Vagina (tissue), 2 donors: ENCODE data around the gene FEV. TPM values are rescaled to one million over a fixed set of nuclear protein-coding genes. Genes with fewer than 3 reads are reported as not detected.

ENCODE experiments used
- DNase-seq, 2 donors: peaks; one replicate each; pipeline ENCODE4 v3.0.0-alpha.2; 2017; ENCODE audit errors: extremely low spot score in 2 of 2
- H3K27ac ChIP-seq: fragments of 200-600 bp; sonication (generic); one replicate; pipeline ENCODE4 v1.5.1; 2019
- H3K27me3 ChIP-seq: fragments of 200-600 bp; sonication (generic); one replicate; pipeline ENCODE4 v1.5.1; 2019
- H3K36me3 ChIP-seq, 2 donors: fragments of 200-600 bp; sonication (generic); one replicate each; pipeline ENCODE4 v1.5.1; 2017 to 2019
- H3K4me1 ChIP-seq: fragments of 200-600 bp; sonication (generic); one replicate; pipeline ENCODE4 v1.5.1; 2019
- H3K4me3 ChIP-seq, 2 donors: fragments of 200-600 bp; sonication (generic); 1 replicate in 1 of 2; 2 replicates in 1 of 2; pipeline ENCODE4 v1.5.1; 2016 to 2019
- H3K9me3 ChIP-seq: fragments of 200-600 bp; sonication (generic); one replicate; pipeline ENCODE4 v1.5.1; 2019
- CTCF ChIP-seq, 3 experiments: fragments of 450-650 bp in 2 of 3; fragments of 200-600 bp in 1 of 3; sonication (generic) in 1 of 3; IDR thresholded peaks; one replicate each; pipeline ENCODE4 v1.5.1; 2017 to 2019; ENCODE audit warnings: antibody characterized with exemption in 3 of 3, mild to moderate bottlenecking in 2 of 3, moderate library complexity in 2 of 3
- POLR2A ChIP-seq, 2 donors: fragments of 450-650 bp; IDR thresholded peaks; one replicate each; pipeline ENCODE4 v1.6.1; 2017; ENCODE audit warnings: antibody characterized with exemption in 2 of 2, mild to moderate bottlenecking in 2 of 2, moderate library complexity in 2 of 2
- POLR2AphosphoS5 ChIP-seq, 2 donors: sonication (generic); formaldehyde crosslinking; IDR thresholded peaks; one replicate each; pipeline ENCODE4 v1.9.0; 2017; ENCODE audit warnings: antibody characterized with exemption in 2 of 2, mild to moderate bottlenecking in 2 of 2, low read depth in 1 of 2; ENCODE audit not compliant: insufficient read depth in 1 of 2
- intact Hi-C: fragments of 100-400 bp; cut with DNase I; formaldehyde crosslinking; loops from one replicate; pipeline ENCODE4 v1.15.1; 2023
- total RNA-seq: library from RNA; depleted of rRNA; stranded (reverse); fragments of >200 nt; gene quantifications from one replicate; pipeline ENCODE4 v1.2.3, GENCODE V29; 2016

Gene FEV
- total RNA-seq, 1 donor from 2014 or later, result not detected

DNA sequence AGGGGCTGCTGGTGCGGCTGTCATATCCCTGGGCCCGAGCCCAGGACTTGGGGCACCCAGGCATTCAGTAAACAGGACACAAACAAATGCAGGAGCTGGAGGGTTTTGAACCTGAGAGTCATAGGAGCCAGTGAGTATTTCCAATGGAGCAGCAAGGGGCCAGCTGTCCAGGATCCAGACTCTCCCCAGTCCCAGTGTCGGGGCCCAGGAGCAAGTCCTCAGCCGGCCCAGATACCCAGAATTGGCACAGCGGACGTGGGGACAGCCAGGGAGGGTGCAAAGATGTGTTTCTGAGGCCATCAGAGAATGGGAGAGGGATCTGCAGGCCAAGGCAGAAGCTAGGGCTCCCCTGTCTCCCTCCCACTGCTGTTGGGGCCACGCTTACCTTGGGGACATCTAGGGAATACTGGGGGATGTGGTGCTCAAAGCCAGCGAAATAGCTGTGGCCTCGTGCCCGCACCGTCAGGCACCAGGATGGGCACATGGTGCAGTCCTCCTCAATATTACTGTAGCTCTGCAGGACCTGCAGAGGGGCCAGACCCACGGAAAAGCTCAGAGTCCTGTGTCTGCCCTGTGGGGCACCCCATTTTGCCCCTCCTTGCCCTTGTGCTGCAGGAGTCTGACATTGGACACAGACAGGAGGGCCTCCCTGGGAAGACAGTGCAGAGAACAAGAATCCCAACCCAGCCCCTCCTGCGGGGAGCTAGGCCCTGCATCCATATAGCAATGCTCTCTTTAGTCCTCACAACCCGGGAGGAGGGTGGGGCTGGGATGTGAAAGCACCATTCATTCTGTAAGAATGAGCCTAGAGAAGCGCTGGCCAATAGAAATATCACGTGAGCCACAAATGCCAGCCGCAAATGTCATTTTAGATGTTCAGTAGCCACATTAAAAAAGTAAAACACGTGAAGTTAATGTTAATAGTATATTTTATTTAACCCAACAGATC, 40.9 kb upstream of the FEV start:
- Histone ChIP-seq H3K9me3 (no peaks in the 10 kb centered on the region), H3K4me3 (no peak overlapping the region), H3K27ac (no peak overlapping the region), H3K4me1 (no peaks in the 10 kb centered on the region), H3K27me3 (peaks cover 8% of the 10 kb centered on the region), H3K36me3 (no peaks in the 10 kb centered on the region)
- intact Hi-C loops, result loop anchor here (10.0 kb wide), 1 partner anchor 129 kb away; no protein-coding TSS in a partner anchor
- no peak for TF ChIP-seq CTCF (IDR thresholded peaks at IDR 0.05)
- TF ChIP-seq POLR2A (IDR thresholded peaks at IDR 0.05), result no peak
- no peak for TF ChIP-seq POLR2AphosphoS5 (IDR thresholded peaks at IDR 0.05; ENCODE audit: insufficient read depth in 1 of 2, low read depth in 1 of 2)
- no peak for DNase-seq

- TF ChIP-seq POLR2AphosphoS5 (IDR thresholded peaks at IDR 0.05; ENCODE audit: insufficient read depth in 1 of 2, low read depth in 1 of 2) (no peak), POLR2A (IDR thresholded peaks at IDR 0.05) (no peak), CTCF (IDR thresholded peaks at IDR 0.05) (no peak)
- H3K4me3 ChIP-seq, result no peak overlapping the region
- intact Hi-C loops, result loop anchor here (10.0 kb wide), 1 partner anchor 131 kb away; no protein-coding TSS in a partner anchor
- H3K9me3 ChIP-seq, result no peaks in the 10 kb centered on the region
- no peak overlapping the region for H3K27ac ChIP-seq
- no peaks in the 10 kb centered on the region for H3K27me3 ChIP-seq
- H3K36me3 ChIP-seq, result no peaks in the 10 kb centered on the region
- no peak for DNase-seq
- no peaks in the 10 kb centered on the region for H3K4me1 ChIP-seq
These were observed 39.1 kb upstream of the FEV start for GRCh38 chr2:219024059-219024458.

GRCh38 chr2:219023045-219023605, 38.1 kb upstream of the FEV start:
- TF ChIP-seq POLR2AphosphoS5 (IDR thresholded peaks at IDR 0.05; ENCODE audit: insufficient read depth in 1 of 2, low read depth in 1 of 2), result no peak
- TF ChIP-seq CTCF (IDR thresholded peaks at IDR 0.05), result no peak
- TF ChIP-seq POLR2A (IDR thresholded peaks at IDR 0.05), result no peak
- intact Hi-C loops, result loop anchor here (10.0 kb wide), 1 partner anchor 132 kb away; no protein-coding TSS in a partner anchor

GRCh38 chr2:219022616-219023015, 37.6 kb upstream of the FEV start:
- intact Hi-C loops, result loop anchor here (10.0 kb wide), 1 partner anchor 132 kb away; no protein-coding TSS in a partner anchor
- no peak overlapping the region for H3K4me3 ChIP-seq
- no peaks in the 10 kb centered on the region for H3K9me3 ChIP-seq
- no peaks in the 10 kb centered on the region for H3K36me3 ChIP-seq
- no peaks in the 10 kb centered on the region for H3K4me1 ChIP-seq
- H3K27ac ChIP-seq, result no peak overlapping the region
- TF ChIP-seq POLR2A (IDR thresholded peaks at IDR 0.05) (no peak), CTCF (IDR thresholded peaks at IDR 0.05) (no peak), POLR2AphosphoS5 (IDR thresholded peaks at IDR 0.05; ENCODE audit: insufficient read depth in 1 of 2, low read depth in 1 of 2) (no peak)
- no peaks in the 10 kb centered on the region for H3K27me3 ChIP-seq
- no peak for DNase-seq

More at GRCh38 chr2:219023045-219023605, 38.1 kb upstream of the FEV start:
- no peak overlapping the region for H3K4me3 ChIP-seq
- no peaks in the 10 kb centered on the region for H3K4me1 ChIP-seq
- no peaks in the 10 kb centered on the region for H3K36me3 ChIP-seq
- DNase-seq, result no peak
- no peaks in the 10 kb centered on the region for H3K27me3 ChIP-seq
- no peak overlapping the region for H3K27ac ChIP-seq
- no peaks in the 10 kb centered on the region for H3K9me3 ChIP-seq
